ENCODE results near the gene TRIM44.
"Not testable (repeated sequence)": the region's sequence is repeated elsewhere in the genome, so short reads cannot be mapped to it uniquely, and the experiment has no call there.

The TRIM44 gene

DNA sequence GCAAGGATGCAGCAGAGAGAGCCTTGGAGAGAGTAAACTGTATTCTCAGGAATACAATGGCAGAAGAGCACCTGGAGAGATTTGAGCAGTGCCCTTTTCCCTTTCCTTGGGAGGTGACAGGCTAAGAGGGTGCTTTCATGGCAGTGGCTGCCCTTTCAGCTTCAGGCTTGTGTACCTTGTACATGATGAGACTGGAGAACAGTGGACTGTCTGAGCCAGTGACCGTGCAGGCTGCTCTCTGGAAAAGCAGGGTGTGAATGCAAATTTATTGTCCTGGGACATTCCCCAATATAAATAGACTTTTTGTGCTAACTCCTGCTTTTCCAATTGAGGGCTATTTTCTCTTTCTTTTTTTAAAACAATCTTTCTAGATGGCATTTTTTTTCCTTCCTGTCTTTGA lies 99.3 kb downstream of the TRIM44 start:
- DNase-seq: no peak

- DNase-seq: no peak
Measured at GRCh38 chr11:35763301-35763700, 100.7 kb downstream of the TRIM44 start.

GRCh38 chr11:35763765-35764164 lies 101.2 kb downstream of the TRIM44 start:
- DNase-seq: no peak

DNA sequence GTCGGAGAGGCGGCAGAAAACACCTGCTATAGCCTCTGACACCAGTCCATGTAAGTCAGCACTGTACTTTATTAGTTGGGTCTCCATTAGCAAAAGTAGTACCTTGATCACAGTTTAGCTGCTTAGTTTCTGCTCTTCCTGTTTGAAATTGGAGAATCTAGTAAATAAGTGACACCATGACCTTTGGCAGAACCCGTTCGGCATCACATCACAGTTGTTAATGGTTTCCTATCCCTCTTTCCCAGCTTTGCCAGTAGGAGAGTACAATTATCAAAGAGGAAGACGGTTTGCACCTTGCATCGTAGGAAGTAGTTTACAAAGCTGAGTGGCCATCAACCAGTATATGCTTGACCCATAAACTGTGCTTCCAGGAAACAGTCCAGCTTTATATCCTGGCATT lies 101.8 kb downstream of the TRIM44 start:
- no peak for DNase-seq

GRCh38 chr11:35765211-35765610 lies 102.6 kb downstream of the TRIM44 start:
- DNase-seq: no peak

DNA sequence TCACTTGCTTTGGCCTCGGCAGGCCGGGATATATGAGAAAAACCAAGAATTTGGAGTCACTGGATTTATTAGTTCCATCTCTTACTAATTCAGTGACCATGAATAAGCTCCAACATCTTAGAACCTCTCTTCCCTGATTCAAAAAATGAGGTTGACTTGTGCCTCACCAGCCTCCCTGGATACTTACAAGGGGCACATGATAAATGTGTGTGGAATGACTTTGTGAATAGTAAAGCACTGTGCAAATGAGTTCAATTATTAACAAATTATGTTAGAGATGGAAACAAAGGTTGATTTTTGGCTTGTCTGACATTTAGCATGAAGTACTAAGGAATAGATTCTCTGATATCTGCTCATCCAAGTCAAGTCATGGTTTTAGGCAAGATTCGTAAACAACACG lies 104.1 kb downstream of the TRIM44 start:
- no peak for DNase-seq

GRCh38 chr11:35770425-35770824 lies 107.8 kb downstream of the TRIM44 start:
- DNase-seq: not testable (repeated sequence)

DNA sequence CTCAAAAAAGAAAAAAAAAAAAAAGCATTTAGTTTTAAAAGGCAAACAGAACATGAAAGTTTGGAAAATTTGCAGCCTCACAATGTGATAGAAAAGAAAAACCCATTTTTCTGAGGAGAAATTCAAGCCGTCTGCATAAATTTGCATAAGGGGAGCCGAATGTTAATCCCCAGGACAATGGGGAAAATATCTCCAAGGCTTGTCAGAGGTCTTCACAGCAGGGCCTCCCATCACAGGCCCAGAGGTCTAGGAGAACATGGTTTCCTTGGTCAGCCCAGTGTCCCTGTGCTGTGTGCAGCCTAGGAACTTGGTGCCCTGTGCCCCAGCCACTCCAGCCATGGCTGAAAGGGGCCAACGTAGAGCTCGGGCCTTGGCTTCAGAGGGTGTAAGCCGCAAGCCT lies 109.1 kb downstream of the TRIM44 start:
- no peak for DNase-seq

GRCh38 chr11:35777241-35777640 lies 114.7 kb downstream of the TRIM44 start:
- DNase-seq: not testable (repeated sequence)

DNA sequence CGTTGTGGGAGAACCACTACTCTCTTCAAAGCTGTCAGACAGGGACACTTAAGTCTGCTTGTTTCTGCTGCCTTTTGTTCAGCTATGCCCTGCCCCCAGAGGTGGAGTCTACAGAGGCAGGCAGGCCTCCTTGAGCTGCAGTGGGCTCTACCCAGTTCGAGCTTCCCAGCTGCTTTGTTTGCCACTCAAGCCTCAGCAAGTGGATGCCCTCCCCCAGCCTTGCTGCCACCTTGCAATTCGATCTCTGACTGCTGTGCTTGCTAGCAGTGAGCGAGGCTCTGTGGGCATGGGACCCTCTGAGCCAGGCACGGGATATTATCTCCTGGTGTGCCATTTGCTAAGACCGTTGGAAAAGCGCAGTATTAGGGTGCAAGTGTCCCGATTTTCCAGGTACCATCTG lies 116.4 kb downstream of the TRIM44 start:
- DNase-seq: not testable (repeated sequence)

GRCh38 chr11:35779409-35779808 lies 116.8 kb downstream of the TRIM44 start:
- no peak for DNase-seq

DNA sequence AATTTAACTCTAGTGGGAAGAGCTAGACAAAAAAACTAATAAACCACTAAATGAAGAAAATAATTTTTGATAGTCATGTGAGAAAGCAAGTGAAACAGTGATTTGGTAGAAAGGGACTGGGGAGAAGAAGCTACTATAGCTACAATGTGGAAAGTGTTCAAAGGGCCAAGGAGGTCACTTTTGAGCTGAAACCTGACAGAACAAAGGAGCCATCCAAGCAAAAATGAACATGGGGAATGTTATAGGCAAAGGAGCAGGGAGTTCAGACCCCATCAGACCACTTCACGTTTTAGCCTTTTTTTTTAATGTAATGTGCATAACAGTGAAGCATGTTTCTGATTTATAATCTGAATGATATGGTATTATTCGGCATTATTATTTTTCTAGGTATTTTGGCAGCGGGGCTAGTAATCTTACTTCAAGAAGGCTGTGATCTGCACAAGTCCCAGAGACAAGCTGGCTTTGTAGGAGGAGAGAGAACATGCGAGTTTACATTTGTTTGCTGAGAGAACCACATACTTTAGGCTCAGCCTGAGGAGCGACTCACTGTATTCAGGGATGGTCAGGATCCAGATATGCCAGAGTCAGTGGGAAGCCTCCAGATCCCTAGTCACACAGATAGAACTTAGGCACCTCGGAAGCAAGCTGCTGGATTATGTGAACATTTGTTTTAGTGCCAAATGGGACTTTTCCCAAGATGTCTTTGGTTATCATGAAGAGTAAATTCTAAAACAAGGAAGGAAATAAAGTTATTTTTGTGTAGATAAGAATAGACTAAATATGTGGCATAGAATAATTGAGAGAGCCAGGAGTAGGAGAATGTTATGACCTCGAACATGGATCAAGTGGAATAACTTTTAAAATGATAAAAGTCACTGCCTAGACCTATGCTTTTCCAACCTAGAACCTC lies 118.6 kb downstream of the TRIM44 start:
- no peak for DNase-seq

DNA sequence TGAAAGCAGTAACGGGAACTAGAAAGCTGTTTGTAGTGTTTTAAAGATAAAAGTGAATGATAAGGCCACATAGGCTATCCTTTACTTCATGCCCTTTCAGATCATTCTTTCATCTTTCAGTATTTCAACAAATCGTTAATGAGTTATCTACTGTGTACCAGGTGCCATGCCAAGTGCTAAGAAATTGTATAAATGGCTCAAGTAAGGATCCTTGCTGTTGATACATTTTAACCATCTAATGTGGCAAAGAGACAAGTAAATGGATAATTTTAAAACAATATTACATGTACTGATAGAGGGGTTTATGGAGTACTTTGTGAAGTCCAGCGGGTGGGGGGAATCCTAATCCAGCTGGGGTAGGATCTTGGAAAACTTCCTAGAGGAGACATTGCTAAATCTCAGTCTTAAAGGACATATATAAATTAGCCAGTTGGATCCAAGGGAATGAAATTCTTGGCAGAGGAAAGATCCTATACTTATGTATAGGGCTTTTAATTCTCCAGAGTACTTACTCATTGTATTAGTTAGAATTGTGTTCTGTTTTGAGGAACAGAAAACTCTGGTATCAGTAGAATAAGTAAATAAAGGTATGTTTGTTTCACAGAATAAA lies 119.4 kb downstream of the TRIM44 start:
- DNase-seq: no peak

DNA sequence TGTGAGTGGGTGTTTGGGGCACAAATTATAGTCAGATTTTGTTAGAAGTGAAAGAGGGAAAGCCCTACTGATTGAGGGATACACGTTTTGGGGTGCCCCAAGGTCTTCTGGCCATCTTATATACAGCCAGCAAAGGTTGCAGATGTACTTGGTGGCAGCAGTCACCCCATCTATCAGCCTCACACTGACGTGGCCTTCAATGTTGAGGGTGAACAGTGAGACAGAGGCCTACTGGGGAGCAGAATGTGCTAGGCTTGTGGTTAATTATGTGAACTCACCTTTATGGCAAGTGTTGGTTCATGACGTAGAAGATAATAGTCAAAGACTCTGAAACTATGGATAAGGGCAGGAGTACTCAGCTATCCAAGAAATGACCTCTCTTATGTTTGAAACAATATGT lies 121.2 kb downstream of the TRIM44 start:
- no peak for DNase-seq

DNA sequence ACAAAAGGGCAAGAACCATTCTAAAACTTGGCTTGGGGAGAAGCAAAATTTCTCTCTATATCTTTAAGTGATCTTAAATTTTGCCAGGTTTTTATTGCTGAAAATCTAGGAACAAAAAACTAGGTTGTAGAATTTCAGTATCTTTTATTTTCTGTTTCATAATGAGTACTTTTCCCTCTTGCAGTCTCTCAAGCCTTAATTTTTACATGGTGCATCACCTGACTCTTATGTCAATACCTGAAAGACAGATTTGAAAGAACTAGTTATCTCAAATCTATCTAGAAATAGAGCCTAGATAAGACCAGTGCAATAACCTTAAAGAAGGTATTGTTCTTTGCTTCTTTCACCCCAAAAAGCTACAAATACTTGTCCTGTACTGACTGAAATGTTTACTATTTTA lies 122.1 kb downstream of the TRIM44 start:
- no peak for DNase-seq

DNA sequence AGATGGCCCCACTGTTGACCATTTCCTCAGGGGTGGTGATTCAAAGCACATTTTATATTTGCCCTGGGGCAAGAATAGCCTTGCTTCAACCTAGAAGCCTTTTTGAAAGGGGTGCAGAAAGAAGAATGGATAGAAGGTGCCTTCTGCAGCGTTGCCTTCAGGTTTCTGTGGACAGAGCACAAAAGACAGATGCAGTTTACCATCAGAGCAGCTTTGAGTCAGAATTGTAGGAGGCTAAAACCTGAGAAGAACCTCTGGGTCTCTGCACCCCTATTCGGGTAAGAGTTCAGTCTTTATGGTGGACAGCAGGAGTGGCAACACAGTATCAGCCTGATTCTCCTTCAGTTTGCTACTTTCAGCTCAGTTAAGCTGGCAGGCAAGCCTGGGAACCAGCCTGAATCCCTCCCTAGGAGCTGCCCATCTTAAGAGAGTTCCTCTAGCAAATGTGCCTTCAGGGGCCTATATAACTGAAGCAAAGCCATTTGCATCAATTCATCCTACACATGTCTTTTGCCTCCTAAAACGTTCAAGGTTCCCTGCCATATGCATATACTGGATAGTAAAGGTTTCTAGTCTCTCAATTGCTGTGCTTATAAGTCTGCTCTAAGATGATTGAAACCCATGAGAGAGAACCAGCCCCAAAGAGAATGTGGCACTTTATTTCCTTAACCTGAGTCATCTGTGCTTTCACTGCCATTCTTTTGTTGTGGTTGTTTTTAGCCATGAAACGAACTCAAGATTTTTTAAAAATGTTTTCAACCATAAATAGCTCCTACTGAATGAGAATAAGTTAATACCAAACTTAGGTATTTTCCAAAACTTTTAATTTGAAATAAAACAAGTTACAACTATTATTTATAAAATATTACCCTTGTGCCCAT lies 123.0 kb downstream of the TRIM44 start:
- no peak for DNase-seq

DNA sequence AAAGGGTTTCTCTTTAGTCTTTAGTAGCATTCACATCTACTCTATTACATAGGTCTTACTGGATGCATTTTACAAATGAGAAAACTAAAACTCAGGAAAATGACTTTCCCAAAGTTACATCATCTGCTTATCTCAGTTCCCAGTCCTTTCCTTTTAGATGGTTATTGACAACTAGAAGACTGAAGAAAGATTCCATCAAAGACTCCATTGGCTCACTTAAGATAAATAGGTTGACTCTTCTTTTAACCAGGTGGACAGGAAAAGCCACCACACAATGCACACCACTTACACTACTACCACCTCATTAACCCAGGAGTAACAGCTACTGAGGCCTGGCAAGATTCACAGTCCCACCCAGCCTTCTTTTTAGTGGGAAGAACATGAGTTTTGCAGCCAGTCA lies 123.6 kb downstream of the TRIM44 start:
- DNase-seq: no peak

DNA sequence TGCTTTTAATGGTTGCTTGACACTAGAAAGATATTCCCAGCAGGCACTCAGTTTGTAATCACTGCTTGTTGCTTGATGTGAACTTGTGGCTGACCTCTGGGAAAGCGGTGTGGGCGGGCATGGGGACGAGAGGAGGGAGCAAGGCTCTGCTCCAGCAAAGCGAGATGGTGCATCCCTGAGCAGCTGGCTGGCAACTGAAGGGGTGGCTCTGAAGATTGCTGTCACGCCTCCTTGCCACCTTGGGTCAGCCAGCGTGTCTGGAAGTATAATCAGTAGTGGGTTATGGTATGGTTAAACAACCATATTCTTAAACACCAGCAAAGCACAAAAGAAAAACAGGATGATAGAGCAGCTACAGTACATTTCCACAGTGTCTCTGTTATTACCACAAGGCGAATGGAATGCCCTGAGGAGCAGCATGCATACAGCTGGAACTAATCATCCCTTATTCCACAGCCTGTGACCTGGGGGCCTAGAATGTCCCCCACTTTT lies 124.5 kb downstream of the TRIM44 start:
- no peak for DNase-seq

DNA sequence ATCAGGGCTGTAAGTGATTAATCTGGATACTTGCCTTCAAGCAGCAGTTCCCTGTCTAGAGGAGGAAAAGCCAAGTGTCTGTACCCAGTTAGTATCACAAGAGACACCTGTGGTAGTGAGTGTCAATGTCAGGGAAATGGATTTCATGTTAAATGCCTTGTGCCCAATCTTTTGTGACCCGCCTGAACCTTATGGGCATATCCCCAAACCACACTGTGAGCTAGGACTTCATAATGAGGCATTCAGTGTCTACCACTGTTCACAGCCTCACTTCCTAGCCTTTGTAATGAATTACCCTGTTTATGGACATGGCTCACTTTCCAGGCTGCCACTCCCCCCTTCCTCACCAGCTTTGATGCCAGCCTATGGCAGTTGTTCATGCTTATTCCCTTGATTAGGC lies 125.1 kb downstream of the TRIM44 start:
- no peak for DNase-seq

GRCh38 chr11:35791088-35791958 lies 128.7 kb downstream of the TRIM44 start:
- no peak for DNase-seq

DNA sequence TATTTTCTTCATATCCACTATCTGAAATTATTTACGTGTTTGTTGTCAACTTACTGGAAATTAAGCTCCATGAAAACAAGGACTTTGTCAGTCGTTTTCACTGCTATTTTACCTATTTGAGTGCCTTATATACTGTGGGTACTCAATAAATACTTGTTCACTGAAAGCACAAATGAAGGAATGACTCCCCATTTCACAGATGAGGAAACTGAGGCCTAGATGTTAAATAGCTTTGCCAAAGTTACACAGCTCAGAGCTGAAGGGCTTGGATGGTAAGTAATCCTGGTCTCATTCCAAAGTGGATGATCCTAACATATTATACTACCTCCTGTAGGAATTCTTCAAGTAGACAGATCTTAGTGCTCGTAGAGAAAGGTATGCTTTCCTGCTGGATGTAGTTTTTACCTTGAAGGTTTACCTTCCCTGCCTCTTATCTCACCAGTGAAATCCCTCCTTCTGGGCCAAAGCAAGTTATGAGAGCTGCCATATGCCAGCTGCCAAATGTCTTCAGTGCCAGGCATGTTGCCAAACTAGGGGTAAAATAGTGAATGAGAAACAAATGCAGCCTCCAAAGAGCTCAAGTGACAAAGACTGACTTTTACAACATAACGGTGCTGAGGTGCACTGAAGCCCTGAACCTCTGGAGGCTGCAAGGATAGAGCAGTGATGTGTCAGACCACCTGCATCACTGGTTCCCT lies 129.7 kb downstream of the TRIM44 start:
- DNase-seq: no peak

- no peak for DNase-seq
Measured at GRCh38 chr11:35792846-35793192, 130.2 kb downstream of the TRIM44 start.

Data from 8988T (cell line).